Activated CD4-positive, alpha-beta T cell treated with anti-CD3 and anti-CD28 coated beads for 1 hour (primary cell): Measurements from ENCODE around the gene TRA2A.

ENCODE experiments used
- DNase-seq: peaks from one replicate; pipeline ENCODE4 v3.0.0-alpha.2; 2020

Gene TRA2A

DNA sequence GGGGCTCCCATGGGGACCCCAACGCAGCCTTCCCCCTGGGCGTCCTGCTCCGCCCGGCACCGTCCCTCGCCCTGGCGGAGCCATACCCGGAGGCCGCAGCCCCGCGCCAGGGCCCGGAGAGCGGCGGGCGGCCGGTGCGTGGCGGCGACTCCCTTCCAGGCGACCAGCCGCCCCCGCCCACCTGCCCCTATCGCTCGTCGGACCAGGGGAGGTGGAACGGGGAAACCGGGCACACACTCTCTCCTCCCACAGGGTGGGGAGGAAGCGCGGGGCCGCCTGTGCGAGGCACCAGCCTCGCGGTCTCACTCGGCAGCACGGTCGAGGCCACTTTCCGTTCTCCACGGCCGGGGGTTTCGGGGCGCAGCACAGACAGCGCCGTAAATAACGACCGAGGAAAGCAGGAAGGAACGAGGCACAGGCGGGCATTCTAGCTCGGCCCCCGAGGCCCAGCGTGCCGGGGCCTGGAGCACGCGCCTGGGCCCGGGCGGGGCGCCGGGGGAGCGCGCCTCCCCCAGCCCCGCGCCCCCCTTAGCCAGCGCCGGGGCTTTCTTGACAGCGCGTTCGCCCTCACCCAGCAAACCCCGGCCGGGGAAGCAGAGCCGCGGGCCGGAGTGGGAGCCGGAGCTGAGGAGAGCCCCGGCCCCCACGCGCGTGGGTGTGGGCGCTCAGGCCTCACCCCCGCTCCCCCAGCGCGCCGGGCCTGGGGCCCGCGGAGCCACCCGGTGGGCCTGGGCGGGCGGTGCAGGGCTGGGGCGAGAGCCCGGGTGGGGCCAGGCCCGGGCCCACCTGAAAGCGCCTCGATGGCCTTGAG lies 62.4 kb downstream of the TRA2A start:
- no peak for DNase-seq

DNA sequence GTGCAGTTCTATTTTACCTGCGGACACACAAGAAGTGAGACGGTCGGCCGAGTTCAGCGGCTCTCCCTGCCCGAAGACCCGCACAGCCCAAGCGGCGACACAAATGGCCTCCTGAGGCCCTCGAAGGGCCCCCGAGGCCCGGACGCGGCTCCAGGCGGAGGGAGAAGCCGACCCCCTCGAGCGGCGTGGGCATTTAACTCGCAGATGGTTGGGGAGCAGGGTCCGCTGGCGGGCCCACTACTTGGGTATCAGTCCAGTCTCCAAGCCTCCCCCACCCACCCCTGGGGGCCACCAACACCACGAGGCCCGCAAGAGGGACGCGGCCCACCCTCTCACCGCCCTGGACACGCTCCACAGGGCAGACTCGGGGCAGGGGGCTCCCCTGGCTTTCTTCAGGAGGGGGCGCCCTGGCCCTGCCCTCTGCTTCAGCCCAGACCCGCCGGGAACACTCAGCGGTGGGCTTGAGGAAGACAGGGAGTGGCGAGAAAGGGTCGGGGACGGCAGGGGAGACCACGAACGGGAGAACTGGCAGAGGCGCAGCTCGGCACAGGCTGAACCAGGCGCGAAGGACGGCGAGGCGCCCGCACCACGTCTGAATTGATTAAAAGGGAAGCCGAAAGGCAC lies 63.1 kb downstream of the TRA2A start:
- DNase-seq: no peak

DNA sequence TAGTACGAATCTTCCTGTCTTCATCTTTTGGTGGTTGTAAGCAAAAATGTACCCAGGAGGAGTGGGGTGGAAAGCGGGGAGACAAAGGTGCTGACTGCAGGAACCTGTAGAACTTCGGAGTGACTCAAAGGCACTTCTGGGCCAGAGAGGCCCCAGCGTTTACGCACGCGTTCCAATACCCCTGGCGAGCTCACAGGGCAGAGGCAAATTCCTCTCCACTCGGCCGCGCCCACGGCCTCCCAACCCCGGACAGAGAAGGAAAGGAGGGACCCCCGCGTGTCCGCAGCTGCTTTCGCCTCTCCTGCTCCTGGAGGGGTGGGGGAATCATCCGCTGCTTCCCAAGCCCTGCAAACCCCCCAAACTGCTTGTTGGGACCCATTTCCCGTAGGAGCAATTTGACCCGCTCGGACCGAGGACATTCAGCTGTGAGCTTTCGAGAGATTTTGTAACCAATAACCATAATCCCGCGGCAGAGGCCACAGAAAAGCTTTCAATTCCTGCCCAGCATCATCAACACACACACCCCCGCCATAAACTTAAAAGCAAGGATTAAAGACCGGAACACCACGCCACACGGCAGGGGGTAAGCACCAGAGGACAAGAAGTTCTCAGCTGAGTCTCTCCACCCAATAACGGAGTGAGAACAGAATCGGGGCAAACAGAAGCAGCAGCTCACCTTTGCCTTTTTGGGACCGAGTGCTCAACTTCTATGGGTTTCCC lies 63.8 kb downstream of the TRA2A start:
- no peak for DNase-seq

DNA sequence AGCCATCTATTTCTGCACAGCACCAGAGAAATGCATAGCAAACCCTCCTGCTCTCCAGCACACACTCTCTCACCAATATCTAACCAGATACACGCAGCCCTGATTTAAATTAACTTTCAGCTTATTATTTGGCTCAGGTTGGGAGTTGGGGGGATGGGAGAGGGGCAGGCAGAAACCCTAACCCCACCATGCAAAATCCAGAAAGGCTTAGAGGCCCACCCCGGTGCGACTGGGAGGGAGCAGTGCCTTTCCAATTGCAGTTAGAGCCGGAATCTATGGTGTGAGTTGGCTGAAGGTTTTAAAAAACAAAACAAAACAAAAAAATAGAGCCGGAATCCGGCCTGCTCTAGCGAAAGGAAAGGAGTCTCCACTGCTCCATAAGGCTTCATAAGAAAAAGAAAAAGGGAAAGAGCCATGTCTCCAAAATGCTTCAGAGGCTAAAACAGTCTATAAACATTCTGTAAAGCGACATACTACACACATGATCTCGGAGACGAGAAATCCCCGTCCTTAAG lies 64.4 kb downstream of the TRA2A start:
- no peak for DNase-seq

DNA sequence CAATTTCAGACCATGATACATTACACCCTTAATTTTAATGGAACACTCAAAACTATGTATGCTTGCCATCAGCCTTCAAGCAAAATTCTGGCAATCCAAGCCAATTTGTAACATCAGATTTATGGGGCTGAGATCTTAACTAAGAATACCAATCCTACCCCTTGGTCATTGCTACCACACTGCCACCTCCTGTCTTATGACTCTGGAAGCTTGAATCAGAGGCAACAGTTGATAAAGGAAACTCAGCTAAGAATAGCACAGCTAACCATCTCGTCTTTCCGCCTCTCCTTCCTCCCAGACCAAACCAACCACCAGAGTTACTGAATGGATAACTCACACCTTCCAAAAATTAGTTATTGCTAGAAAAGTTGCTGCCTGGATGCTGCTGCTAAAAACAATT lies 68.9 kb downstream of the TRA2A start:
- DNase-seq: no peak

DNA sequence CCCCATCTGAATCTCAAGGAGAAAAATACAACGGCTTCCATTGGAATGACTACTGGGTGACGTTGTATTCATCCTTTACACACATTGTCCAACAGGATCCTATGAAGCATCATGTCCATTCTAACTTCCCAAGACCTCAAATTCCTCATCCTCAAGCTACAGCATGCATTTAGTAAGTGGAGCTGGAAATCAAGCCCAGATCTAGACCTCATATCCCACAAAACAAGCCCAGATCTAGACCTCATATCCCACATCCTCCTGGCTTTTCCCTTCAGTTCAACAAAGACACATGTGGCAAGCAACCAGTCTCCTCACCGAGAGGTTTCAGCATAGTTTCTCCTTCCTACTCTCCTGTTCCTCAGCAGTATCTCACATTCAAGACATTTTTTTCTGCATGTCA lies 73.7 kb downstream of the TRA2A start:
- DNase-seq: no peak

DNA sequence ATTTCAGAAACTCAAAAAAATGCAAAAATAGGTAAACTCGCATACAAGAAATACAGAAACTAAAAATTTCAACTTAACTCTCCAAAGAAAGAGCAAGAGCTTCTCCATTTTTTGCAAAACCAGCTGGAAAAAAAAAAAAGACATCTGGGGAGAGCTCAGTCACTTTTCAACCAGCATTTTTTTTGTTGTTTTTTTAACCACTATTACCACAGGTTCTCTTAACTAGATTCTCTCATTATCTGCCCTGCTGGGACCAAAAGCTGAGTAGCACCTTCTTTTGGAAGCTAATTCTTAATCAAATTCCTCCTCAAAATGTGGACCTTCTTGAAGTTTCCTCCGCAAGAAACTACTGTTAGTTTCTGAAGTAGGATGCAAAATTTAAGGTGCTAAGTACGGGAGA lies 75.7 kb downstream of the TRA2A start:
- DNase-seq: no peak

DNA sequence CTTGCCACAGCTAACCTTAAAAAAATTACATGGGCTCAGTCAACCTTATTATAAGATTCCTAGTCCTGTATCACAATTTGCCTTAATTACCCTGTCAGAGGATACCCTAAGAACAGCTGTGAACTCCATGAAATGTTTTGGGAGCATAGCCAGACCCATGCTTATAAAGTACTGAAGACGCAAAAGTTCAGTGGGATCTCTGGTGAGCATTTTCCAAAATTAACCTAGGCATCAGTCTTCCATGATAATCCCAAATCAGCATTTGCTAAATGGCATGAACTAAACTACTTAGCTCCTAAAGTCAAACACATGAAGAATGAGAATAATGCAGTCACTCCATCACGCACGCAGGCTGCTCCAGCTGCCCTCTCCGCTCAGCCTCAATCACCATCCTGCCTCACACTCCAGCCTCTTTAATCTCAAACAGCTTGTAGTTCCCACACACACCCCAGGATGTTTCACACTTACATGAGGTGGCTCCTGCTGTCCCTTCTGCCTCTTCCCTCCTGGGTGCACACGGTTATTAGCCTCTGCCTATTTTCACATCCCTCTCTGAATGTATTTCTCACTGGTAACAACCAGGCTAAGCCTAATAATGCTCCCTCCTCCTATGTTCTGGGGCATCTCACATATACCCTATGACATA lies 76.8 kb downstream of the TRA2A start:
- no peak for DNase-seq
